K562 (cell line): ENCODE results near the gene ZNF319. TPM values are rescaled to one million over a fixed set of nuclear protein-coding genes. Genes with fewer than 3 reads are reported as not detected.

Experiments
- ATAC-seq: fragments of 200-7000 bp; cut with Tn5 transposase; 3 replicates; pipeline ENCODE4 v1.9.1; 2020; ENCODE audit warnings: moderate library complexity
- BruUV-seq: library from RNA; stranded (reverse); fragments of 400-500 nt; replicated peaks from 2 replicates; lab custom pipeline; 2021; lab: Mats Ljungman, UMichigan
- CTCF ChIA-PET: fragments of 300-600 bp; formaldehyde crosslinking; extraction: SDS; loops from one replicate; lab custom pipeline; 2021; ENCODE audit warnings: low intra/inter-chr PET ratio; lab: Yijun Ruan, JAX
- POLR2A ChIA-PET: fragments of 300-600, 350-650 bp; sonication (Branson Sonifier 250); formaldehyde crosslinking; extraction: SDS; loops from one replicate; lab custom pipeline; 2021; ENCODE audit warnings: antibody characterized with exemption, inconsistent platforms; lab: Yijun Ruan, JAX
- DNase-seq, 4 experiments: peaks; one replicate each; pipeline versions ENCODE4 v3.0.0 to v3.0.0-alpha.2; 2011 to 2018; ENCODE audit warnings: low spot score in 3 of 4, mixed read lengths in 3 of 4; ENCODE audit errors: extremely low read depth in 1 of 4
- FAIRE-seq: peaks from 2 replicates; lab custom pipeline; 2011; peaks lifted over from hg19 to GRCh38; lab: Jason Lieb, UNC
- H2AFZ ChIP-seq: 2 replicates; pipeline ENCODE4 v1.6.0; 2011; ENCODE audit warnings: low read depth, low read length, control low read depth, inconsistent platforms
- H3K27ac ChIP-seq: fragments of 200-600 bp; 3 replicates; pipeline ENCODE4 v1.8.0; 2011; ENCODE audit warnings: low read depth, mild to moderate bottlenecking, control low read depth, inconsistent platforms, low read length, moderate library complexity, mixed read lengths; ENCODE audit errors: extremely low read depth
- H3K27me3 ChIP-seq, 2 experiments: fragments of 300-600 bp in 1 of 2; 2 replicates in 1 of 2; 3 replicates in 1 of 2; pipeline versions ENCODE4 v1.6.0 to v1.8.0; 2011; ENCODE audit warnings: inconsistent platforms in 2 of 2, low read length in 2 of 2, mild to moderate bottlenecking in 1 of 2, mixed read lengths in 1 of 2, moderate library complexity in 1 of 2; ENCODE audit not compliant: control insufficient read depth in 2 of 2, insufficient read depth in 2 of 2
- H3K36me3 ChIP-seq: fragments of 300-600 bp; 3 replicates; pipeline ENCODE4 v1.8.0; 2011; ENCODE audit warnings: mild to moderate bottlenecking, low read length, inconsistent platforms; ENCODE audit not compliant: control insufficient read depth, insufficient read depth
- H3K4me1 ChIP-seq, 2 experiments: fragments of 200-600 bp in 1 of 2; replicated peaks in 1 of 2; 2 replicates in 1 of 2; 3 replicates in 1 of 2; pipeline versions ENCODE4 v1.5.1 to v1.8.0; 2011; ENCODE audit warnings: inconsistent platforms in 2 of 2, low read length in 2 of 2, mild to moderate bottlenecking in 1 of 2, mixed read lengths in 1 of 2, moderate library complexity in 1 of 2; ENCODE audit not compliant: control insufficient read depth in 2 of 2, insufficient read depth in 2 of 2
- H3K4me2 ChIP-seq: 2 replicates; pipeline ENCODE4 v1.6.1; 2011; ENCODE audit warnings: low read length, control low read depth, inconsistent platforms, mixed read lengths; ENCODE audit not compliant: insufficient read depth
- H3K4me3 ChIP-seq: fragments of 200-600 bp; sonication (generic), shearing (Covaris generic); 2 replicates; pipeline ENCODE4 v1.5.1; 2016; ENCODE audit warnings: control low read depth, inconsistent platforms
- H3K79me2 ChIP-seq: fragments of 200-600 bp; 3 replicates; pipeline ENCODE4 v1.8.0; 2011; ENCODE audit warnings: low read length, inconsistent platforms; ENCODE audit not compliant: control insufficient read depth, insufficient read depth
- H3K9ac ChIP-seq, 2 experiments: 2 replicates each; pipeline versions ENCODE4 v1.6.0 to v1.6.1; 2011; ENCODE audit warnings: low read depth in 2 of 2, low read length in 2 of 2, control low read depth in 1 of 2, inconsistent platforms in 1 of 2, mild to moderate bottlenecking in 1 of 2, mixed read lengths in 1 of 2; ENCODE audit not compliant: insufficient read depth in 1 of 2
- H3K9me1 ChIP-seq: one replicate; pipeline ENCODE4 v1.6.0; 2011; ENCODE audit warnings: inconsistent platforms, mild to moderate bottlenecking, low read length, moderate library complexity; ENCODE audit not compliant: control insufficient read depth, insufficient read depth
- H3K9me3 ChIP-seq: replicated peaks from 2 replicates; pipeline ENCODE4 v1.5.1; 2011; ENCODE audit warnings: low read depth, low read length, inconsistent platforms; ENCODE audit not compliant: control insufficient read depth, insufficient read depth
- H4K20me1 ChIP-seq: replicated peaks from 2 replicates; pipeline ENCODE4 v1.6.1; 2011; ENCODE audit warnings: low read length, inconsistent platforms, mixed read lengths; ENCODE audit not compliant: control insufficient read depth, insufficient read depth
- ATF6 ChIP-seq: sonication (generic); formaldehyde crosslinking; IDR thresholded peaks from 2 replicates; pipeline ENCODE4 v1.4.0; 2020; ENCODE audit warnings: mild to moderate bottlenecking, missing genetic modification reagents
- RCOR1 ChIP-seq, 2 experiments: IDR thresholded peaks; 2 replicates each; pipeline ENCODE4 v1.6.1; 2012; ENCODE audit warnings: low read depth in 2 of 2, low read length in 2 of 2, borderline replicate concordance in 1 of 2, improper control_type of control experiment in 1 of 2
- YY1 ChIP-seq, 3 experiments: IDR thresholded peaks; 2 replicates each; pipeline ENCODE4 v1.6.1; 2011; ENCODE audit warnings: low read length in 2 of 3, mild to moderate bottlenecking in 2 of 3, moderate library complexity in 2 of 3, borderline replicate concordance in 1 of 3, control low read depth in 1 of 3, low read depth in 1 of 3; ENCODE audit not compliant: insufficient read depth in 3 of 3, insufficient replicate concordance in 2 of 3, control insufficient read depth in 1 of 3, insufficient read length in 1 of 3; ENCODE audit errors: extremely low read depth in 1 of 3
- ZHX1 ChIP-seq: fragments of 150-350 bp; conservative IDR thresholded peaks from 2 replicates; pipeline ENCODE4 v1.6.1; 2014; ENCODE audit warnings: low read length
- ZNF507 ChIP-seq: conservative IDR thresholded peaks from 2 replicates; pipeline ENCODE4 v1.6.1; 2017; ENCODE audit warnings: missing genetic modification characterization, missing compliant biosample characterization
- WGBS: fragments of 100-300 bp; shearing (Covaris generic); methylation state at CpG from one replicate; pipeline ENCODE4 v1.1.6; 2016; ENCODE audit warnings: low coverage, mixed read lengths; ENCODE audit not compliant: insufficient coverage; ENCODE audit errors: missing lambda C conversion rate; 5-methylcytosine and 5-hydroxymethylcytosine counted together
- in situ Hi-C: fragments of 300-500 bp; cut with MboI; formaldehyde crosslinking; loops from 4 replicates; pipeline ENCODE4 v1.15.0; 2018; ENCODE audit warnings: inconsistent platforms, mixed read lengths
- intact Hi-C: fragments of 100-400 bp; cut with micrococcal nuclease; formaldehyde crosslinking; loops from 2 replicates; pipeline ENCODE4 v1.14.2; 2022
- polyA plus RNA-seq, 8 experiments: library from polyadenylated mRNA; depleted of rRNA in 4 of 8; stranded (reverse) in 5 of 8; unstranded in 3 of 8; fragments of >200 nt; fragmentation: Nextera tagmentation in 2 of 8; fragmentation: Illumina TruSeq in 1 of 8; extraction: Ambion mirVana in 2 of 8; extraction: Trizol in 1 of 8; gene quantifications; 2 replicates each; pipeline versions ENCODE4 v1.2.1 to v1.2.3, GENCODE V29; 2011 to 2014; ENCODE audit warnings: inconsistent platforms in 1 of 8, missing spikeins in 1 of 8
- total RNA-seq, 7 experiments: library from RNA; depleted of rRNA in 6 of 7; stranded (reverse); fragments of >200 nt in 6 of 7; fragmentation: Illumina TruSeq in 2 of 7; extraction: Trizol in 2 of 7; gene quantifications; 2 replicates each; pipeline versions ENCODE4 v1.2.1 to v1.2.3, GENCODE V29; 2011 to 2021; ENCODE audit warnings: low replicate concordance in 1 of 7
- TF ChIP-seq, protein P1 (sequence below): fragments of 450-650 bp; conservative IDR thresholded peaks from 2 replicates; pipeline ENCODE4 v1.6.1; 2016; ENCODE audit warnings: missing genetic modification characterization, low read depth, mild to moderate bottlenecking, control low read depth, missing compliant biosample characterization

The ZNF319 gene
- total and polyA plus RNA-seq, 9 of the 15 experiments (the other 6 are each of a cell fraction or from before 2014, with no cell fraction given): 0.20 to 5.7 (median 1.4) TPM

DNA sequence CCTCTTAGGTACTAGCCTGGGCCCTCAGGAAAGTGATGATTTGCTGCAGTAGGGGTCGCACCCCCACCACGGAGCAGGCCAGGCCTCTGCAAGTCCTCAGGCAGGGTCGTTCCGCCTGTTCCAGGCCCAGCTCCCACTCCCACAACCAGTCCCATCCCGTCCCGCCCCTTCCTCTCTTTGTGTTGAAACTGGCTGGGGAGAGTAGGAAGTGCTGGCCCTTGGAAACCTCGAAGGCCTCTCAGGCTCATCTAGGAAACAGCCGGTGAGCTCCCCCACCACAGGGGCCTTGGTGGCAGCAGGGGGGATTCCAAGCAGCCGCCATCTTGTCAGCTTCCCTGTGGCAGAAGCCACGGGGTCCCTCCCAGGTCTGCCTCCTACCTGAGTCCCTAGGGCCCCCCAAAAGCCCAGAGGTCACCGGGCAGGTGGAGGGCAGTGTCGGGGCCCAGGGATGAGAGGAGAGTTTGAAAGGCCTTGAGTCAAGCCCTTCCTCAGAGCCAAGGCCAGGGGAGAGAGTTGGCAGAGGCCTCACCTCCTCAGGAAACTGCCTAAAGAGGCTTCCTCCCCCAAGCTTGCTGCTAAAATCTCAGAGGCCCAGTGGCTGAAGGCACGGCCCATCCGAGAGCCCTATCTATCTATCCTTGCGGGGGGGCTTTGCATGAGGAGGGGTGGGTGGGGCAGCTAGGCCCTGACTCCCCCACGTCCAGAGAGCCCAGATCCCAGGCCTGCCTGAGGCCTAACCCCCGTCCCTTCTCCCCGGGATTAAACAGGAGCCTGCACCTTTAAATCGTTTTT is 47.3 kb upstream of the ZNF319 start:
- H3K4me1 ChIP-seq: peaks cover 0 to 35% of the 10 kb centered on the region in 2 experiments; a peak in 3 of 5 replicates
- H3K4me3 ChIP-seq: no peak overlapping the region
- peak; percentile 40 to 80 (median 60) for DNase-seq
- intact Hi-C loops: no loop called here
- 42% methylated on average over 19 of the region's 19 CpGs for WGBS
- ChIA-PET POLR2A (interaction anchor here (0.6 to 0.7 kb wide), 2 partner anchors 26 to 321 kb away, joined by 3 read pairs; no protein-coding TSS in a partner anchor), CTCF (interaction anchor here (0.5 to 0.7 kb wide), 2 partner anchors 707 to 753 kb away, joined by 3 read pairs; no protein-coding TSS in a partner anchor)
- no peak overlapping the region for H3K4me2 ChIP-seq
- H3K27me3 ChIP-seq: no peaks in the 10 kb centered on the region
- in situ Hi-C loops: no loop called here
- no peaks in the 10 kb centered on the region for H3K9me3 ChIP-seq
- no peak overlapping the region for H3K27ac ChIP-seq
- H3K36me3 ChIP-seq: peaks cover 14% of the 10 kb centered on the region; the same call in 1 of the 3 replicates
- no peaks in the 10 kb centered on the region for H4K20me1 ChIP-seq
- BruUV-seq: no TSS peak
- no peak overlapping the region for H2AFZ ChIP-seq
- no peaks in the 10 kb centered on the region for H3K79me2 ChIP-seq
- peak; percentile 49 for ATAC-seq
- no peaks in the 10 kb centered on the region for H3K9me1 ChIP-seq
- FAIRE-seq: no peak
- peak overlapping the region in 1 of 2 experiments; percentile 32; a peak in 1 of 4 replicates for H3K9ac ChIP-seq
- TF ChIP-seq, protein P1, sequence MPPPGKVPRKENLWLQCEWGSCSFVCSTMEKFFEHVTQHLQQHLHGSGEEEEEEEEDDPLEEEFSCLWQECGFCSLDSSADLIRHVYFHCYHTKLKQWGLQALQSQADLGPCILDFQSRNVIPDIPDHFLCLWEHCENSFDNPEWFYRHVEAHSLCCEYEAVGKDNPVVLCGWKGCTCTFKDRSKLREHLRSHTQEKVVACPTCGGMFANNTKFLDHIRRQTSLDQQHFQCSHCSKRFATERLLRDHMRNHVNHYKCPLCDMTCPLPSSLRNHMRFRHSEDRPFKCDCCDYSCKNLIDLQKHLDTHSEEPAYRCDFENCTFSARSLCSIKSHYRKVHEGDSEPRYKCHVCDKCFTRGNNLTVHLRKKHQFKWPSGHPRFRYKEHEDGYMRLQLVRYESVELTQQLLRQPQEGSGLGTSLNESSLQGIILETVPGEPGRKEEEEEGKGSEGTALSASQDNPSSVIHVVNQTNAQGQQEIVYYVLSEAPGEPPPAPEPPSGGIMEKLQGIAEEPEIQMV (tag): no peak
- TF ChIP-seq ZHX1: no peak
- TF ChIP-seq ZNF507 (tag): no peak
- peak in 1 of 2 experiments; percentile 66; a peak in 2 of 4 replicates for TF ChIP-seq RCOR1 (IDR thresholded peaks at IDR 0.05; ENCODE audit: borderline replicate concordance in 1 of 2, low read depth in 2 of 2, low read length in 2 of 2)
- no peak for TF ChIP-seq YY1 (IDR thresholded peaks at IDR 0.05; ENCODE audit: borderline replicate concordance in 1 of 3, control insufficient read depth in 1 of 3, extremely low read depth in 1 of 3, insufficient read depth in 3 of 3, insufficient read length in 1 of 3, insufficient replicate concordance in 2 of 3, low read depth in 1 of 3, low read length in 2 of 3)
- no peak for TF ChIP-seq ATF6
